Pancreas (tissue), 10 donors: ENCODE measurements around the gene APOA1. TPM values are rescaled to one million over a fixed set of nuclear protein-coding genes. Genes with fewer than 3 reads are reported as not detected.
"Not testable (repeated sequence)": the region's sequence is repeated elsewhere in the genome, so short reads cannot be mapped to it uniquely, and the experiment has no call there.

Experiments used
- ATAC-seq, 4 donors: fragments of 200-7000 bp; cut with Tn5 transposase; one replicate each; pipeline versions ENCODE4 v1.8.0 to v1.9.1; 2020; ENCODE audit warnings: mild to moderate bottlenecking in 4 of 4, moderate library complexity in 4 of 4
- DNase-seq, 6 donors: peaks; one replicate each; pipeline ENCODE4 v3.0.0-alpha.2; 2020
- FAIRE-seq: peaks from 2 replicates; lab custom pipeline; 2012; peaks lifted over from hg19 to GRCh38; lab: Jason Lieb, UNC
- H3K27ac ChIP-seq, 4 donors: fragments of 200-600 bp; sonication (generic); 1 replicate in 3 of 4; 2 replicates in 1 of 4; pipeline versions ENCODE4 v1.5.0 to v1.8.0; 2020
- H3K27me3 ChIP-seq, 4 donors: fragments of 200-600 bp; one replicate each; pipeline ENCODE4 v1.8.0; 2021
- H3K36me3 ChIP-seq, 3 donors: fragments of 200-600 bp; sonication (generic) in 1 of 3; one replicate each; pipeline versions ENCODE4 v1.5.0 to v1.8.0; 2020 to 2021
- H3K4me1 ChIP-seq, 3 donors: fragments of 200-600 bp; one replicate each; pipeline ENCODE4 v1.8.0; 2021
- H3K4me3 ChIP-seq, 4 donors: fragments of 200-600 bp; sonication (generic) in 2 of 4; one replicate each; pipeline versions ENCODE4 v1.5.0 to v1.8.0; 2020 to 2021
- H3K9me3 ChIP-seq, 4 donors: fragments of 200-600 bp; one replicate each; pipeline ENCODE4 v1.8.0; 2021
- WGBS, 2 donors: extraction: QIAGEN DNeasy Blood & Tissue Kit; methylation state at CpG; one replicate each; pipeline ENCODE4 v1.1.7; 2013; 5-methylcytosine and 5-hydroxymethylcytosine counted together
- intact Hi-C, 3 donors: fragments of 100-400 bp; cut with DNase I; formaldehyde crosslinking; loops; one replicate each; pipeline versions ENCODE4 v1.11.1 to v1.14.2; 2022
- polyA plus RNA-seq, 2 donors: library from polyadenylated mRNA; stranded (reverse); fragments of 200-250 nt; gene quantifications; one replicate each; pipeline ENCODE4 v1.2.3, GENCODE V29; 2013
- total RNA-seq, 6 donors: library from RNA; stranded (reverse); fragmentation: NEBNext Ultra II Directional in 4 of 6; extraction: Animal tissue kit (Norgen Biotek cat#: 25700) in 4 of 6; gene quantifications; one replicate each; pipeline versions ENCODE4 v1.2.1 to v1.2.4, GENCODE V29; 2021 to 2023
- TF ChIP-seq, protein P1 (sequence below), 4 donors: fragments of 200-600 bp; sonication (generic) in 3 of 4; IDR thresholded peaks; one replicate each; pipeline versions ENCODE4 v1.5.0 to v1.8.0; 2021; ENCODE audit warnings: antibody characterized with exemption in 4 of 4
- donor health status: healthy with polysubstance abuse.
- donor health status: DM: no; HTN: no; CAD: no; lungs with moderate emphysema.
- donor health status: DM: no; HTN: no; CAD: no.
- donor health status: control.
- donor health status: control.
- donor health status: Bipolar disorder and iron deficiency.
- donor health status: DM: yes; HTN: yes; CAD: no.
- donor health status: DM: no; HTN: no; CAD: no.
- donor health status: DM: no; HTN: no; CAD: no.
- donor health status: DM: yes; HTN: yes; CAD: no.

The APOA1 gene
- total and polyA plus RNA-seq, 8 donors = 0.16 to 5.2 (median 1.0) TPM; not detected in 3

DNA sequence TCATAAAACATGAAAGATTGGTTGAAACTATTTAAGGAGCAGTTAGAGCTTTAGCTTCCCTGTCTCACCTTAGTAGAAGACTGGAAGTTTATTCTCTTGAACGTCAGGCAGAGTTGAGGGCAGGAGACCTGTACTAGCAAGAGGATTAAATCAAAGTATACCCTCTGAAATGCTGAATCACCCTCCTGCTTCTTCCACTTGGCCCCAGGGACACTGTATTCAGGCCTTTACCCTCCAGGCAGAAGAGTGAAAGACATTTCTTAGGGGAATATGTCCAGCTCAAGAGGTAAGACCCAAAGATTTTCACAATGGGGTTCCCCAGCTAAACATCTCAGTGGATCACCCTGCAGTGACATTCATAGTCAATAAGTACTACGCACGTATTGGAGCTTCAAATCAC is 26.2 kb downstream of the APOA1 start:
- no peak for FAIRE-seq
- WGBS, 2 donors = 80 to 91% methylated on average over 3 of the region's 3 CpGs
- no peak overlapping the region for H3K27ac ChIP-seq

GRCh38 chr11:116808262-116809175 is 28.9 kb downstream of the APOA1 start:
- Histone ChIP-seq H3K9me3 (no peaks in the 10 kb centered on the region), H3K36me3 (no peaks in the 10 kb centered on the region), H3K27me3 (no peaks in the 10 kb centered on the region), H3K27ac (peak overlapping the region; percentile 39 to 77 (median 70)), H3K4me3 (no peak overlapping the region), H3K4me1 (peaks cover 15 to 39% (median 17%) of the 10 kb centered on the region in 3 donors)
- peak; percentile 86 to 95 (median 88) for ATAC-seq
- WGBS, 2 donors = 18% methylated on average over 14 of the region's 14 CpGs
- DNase-seq = peak in 5 of 6 donors; percentile 73 to 79 (median 77)
- intact Hi-C loops = no loop called here
- FAIRE-seq = no peak
- TF ChIP-seq, protein P1, sequence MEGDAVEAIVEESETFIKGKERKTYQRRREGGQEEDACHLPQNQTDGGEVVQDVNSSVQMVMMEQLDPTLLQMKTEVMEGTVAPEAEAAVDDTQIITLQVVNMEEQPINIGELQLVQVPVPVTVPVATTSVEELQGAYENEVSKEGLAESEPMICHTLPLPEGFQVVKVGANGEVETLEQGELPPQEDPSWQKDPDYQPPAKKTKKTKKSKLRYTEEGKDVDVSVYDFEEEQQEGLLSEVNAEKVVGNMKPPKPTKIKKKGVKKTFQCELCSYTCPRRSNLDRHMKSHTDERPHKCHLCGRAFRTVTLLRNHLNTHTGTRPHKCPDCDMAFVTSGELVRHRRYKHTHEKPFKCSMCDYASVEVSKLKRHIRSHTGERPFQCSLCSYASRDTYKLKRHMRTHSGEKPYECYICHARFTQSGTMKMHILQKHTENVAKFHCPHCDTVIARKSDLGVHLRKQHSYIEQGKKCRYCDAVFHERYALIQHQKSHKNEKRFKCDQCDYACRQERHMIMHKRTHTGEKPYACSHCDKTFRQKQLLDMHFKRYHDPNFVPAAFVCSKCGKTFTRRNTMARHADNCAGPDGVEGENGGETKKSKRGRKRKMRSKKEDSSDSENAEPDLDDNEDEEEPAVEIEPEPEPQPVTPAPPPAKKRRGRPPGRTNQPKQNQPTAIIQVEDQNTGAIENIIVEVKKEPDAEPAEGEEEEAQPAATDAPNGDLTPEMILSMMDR (IDR thresholded peaks at IDR 0.05) = no peak

More for the DNA sequence above, 26.2 kb downstream of the APOA1 start:
- no peak for DNase-seq
- intact Hi-C loops = no loop called here
- TF ChIP-seq, protein P1 (IDR thresholded peaks at IDR 0.05) = no peak
- H3K4me3 ChIP-seq = no peak overlapping the region
- H3K27me3 ChIP-seq = no peaks in the 10 kb centered on the region
- peaks cover 15 to 34% (median 17%) of the 10 kb centered on the region in 3 donors for H3K4me1 ChIP-seq
- no peak for ATAC-seq
- H3K9me3 ChIP-seq = no peaks in the 10 kb centered on the region
- H3K36me3 ChIP-seq = no peaks in the 10 kb centered on the region

DNA sequence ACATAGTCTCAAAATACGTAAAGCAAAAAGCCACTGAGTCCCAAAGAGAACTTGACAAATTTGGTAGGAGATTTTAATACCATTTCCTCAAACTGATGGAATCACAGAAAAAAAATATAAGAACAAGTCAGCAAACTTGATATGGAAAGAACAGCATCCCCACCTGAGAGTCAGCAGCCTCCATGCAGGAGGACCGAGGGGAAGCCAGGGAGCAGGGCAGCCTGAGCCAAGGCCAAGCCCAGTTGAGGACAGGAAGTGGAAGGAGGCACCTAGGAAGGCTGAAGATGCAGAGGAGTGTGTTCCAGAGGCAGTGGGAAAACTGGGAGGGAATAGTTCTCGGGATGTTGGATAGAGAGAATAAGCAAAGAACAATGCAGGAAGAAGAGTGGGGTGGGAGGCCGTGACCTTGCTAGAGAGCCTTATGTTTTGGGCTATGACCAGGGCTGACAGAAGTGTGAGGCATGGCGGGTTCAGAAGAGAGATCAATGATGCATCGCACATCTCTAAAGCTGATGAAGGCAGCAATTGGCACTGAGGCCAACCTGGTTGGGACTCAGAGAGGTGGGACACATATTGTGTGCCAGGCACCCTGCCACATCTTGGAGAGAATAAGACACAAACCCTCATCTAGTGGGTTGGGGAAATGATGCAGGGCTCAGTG is 29.7 kb downstream of the APOA1 start:
- TF ChIP-seq, protein P1 (IDR thresholded peaks at IDR 0.05) = no peak
- peaks cover 15 to 39% (median 17%) of the 10 kb centered on the region in 3 donors for H3K4me1 ChIP-seq
- 56 to 61% methylated on average over 6 of the region's 6 CpGs for WGBS, 2 donors
- H3K27me3 ChIP-seq = no peaks in the 10 kb centered on the region
- FAIRE-seq (no peak), ATAC-seq (peak in 1 of 4 donors; percentile 0), DNase-seq (peak in 3 of 6 donors; percentile 50 to 69 (median 65))
- peak overlapping the region in 2 of 4 donors; percentile 39 to 77 for H3K27ac ChIP-seq
- intact Hi-C loops = no loop called here
- H3K9me3 ChIP-seq = no peaks in the 10 kb centered on the region
- no peak overlapping the region for H3K4me3 ChIP-seq
- no peaks in the 10 kb centered on the region for H3K36me3 ChIP-seq

DNA sequence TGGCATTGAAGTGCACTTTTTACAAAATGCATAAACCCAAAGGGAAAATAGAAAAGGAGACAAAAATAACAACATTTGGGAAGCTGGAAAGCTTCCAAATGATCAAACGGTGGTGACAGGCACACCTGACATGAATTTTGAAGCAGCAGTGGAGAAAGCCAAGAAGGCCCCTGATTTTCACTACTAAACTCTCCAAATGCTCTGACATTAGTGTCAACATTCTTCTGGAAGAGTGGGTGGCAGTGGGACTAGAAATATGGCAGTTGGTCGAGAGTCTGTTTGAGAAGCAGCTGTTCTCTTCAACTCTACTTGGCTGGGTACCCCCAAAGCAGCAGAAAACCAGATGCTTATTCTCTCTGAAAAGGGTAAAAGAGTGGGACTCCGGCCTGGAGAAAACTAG is 33.4 kb downstream of the APOA1 start:
- no peaks in the 10 kb centered on the region for H3K27me3 ChIP-seq
- no peaks in the 10 kb centered on the region for H3K9me3 ChIP-seq
- WGBS, 2 donors = 58 to 67% methylated on average over 3 of the region's 3 CpGs
- intact Hi-C loops = no loop called here
- DNase-seq (no peak), FAIRE-seq (no peak), ATAC-seq (no peak)
- TF ChIP-seq, protein P1 (IDR thresholded peaks at IDR 0.05) = no peak
- no peaks in the 10 kb centered on the region for H3K36me3 ChIP-seq
- no peak overlapping the region for H3K4me3 ChIP-seq
- peaks cover 8 to 22% (median 13%) of the 10 kb centered on the region in 3 donors for H3K4me1 ChIP-seq
- no peak overlapping the region for H3K27ac ChIP-seq

GRCh38 chr11:116801662-116802061 is 35.8 kb downstream of the APOA1 start:
- H3K4me1 ChIP-seq = peaks cover 6 to 14% (median 6%) of the 10 kb centered on the region in 3 donors
- H3K36me3 ChIP-seq, ATAC-seq, H3K27ac ChIP-seq, H3K4me3 ChIP-seq, intact Hi-C loops, H3K27me3 ChIP-seq, H3K9me3 ChIP-seq, DNase-seq, FAIRE-seq: not testable (repeated sequence)
